Measurements from ENCODE around the gene INPP5F.

DNA sequence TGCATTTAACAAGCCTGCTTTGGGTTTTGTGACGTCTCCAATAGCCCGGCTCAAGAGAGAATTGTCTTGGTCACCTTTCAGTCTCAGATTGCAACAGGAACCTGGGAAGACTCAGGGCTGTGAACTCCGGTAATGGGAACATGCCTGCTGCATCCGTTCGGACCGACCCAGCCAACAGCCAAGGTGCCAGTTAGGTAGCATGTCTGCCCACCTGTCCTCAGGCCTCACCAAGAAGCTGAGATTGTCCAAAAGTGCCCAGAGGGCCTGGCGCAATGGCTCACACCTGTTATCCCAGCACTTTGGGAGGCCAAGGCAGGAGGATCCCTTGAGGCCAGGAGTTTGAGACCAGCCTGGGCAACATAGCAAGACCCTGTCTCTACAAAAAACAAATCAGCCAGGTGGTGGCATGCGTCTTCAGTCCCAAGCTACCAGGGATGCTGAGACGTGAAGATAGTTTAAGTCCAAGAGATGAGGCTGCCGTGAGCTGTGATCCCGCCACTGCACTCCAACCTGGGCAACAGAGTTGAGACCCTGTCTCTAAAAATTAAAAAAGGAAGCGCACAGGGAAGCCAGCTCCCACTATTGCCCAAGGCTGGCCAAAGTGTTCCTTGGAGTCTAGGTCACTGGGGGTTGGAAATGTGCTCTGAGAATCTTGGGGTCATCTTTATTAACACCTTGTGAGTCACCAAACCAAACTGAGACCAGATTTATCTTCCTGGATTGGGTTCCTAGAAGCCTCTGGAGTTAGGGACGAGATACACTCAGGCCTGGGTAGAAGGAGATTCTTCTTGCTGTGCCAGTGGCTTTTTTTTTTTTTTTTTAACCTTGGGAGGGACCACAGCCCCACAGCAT is 47.7 kb upstream of the INPP5F start:
- TF ChIP-seq, protein P1, sequence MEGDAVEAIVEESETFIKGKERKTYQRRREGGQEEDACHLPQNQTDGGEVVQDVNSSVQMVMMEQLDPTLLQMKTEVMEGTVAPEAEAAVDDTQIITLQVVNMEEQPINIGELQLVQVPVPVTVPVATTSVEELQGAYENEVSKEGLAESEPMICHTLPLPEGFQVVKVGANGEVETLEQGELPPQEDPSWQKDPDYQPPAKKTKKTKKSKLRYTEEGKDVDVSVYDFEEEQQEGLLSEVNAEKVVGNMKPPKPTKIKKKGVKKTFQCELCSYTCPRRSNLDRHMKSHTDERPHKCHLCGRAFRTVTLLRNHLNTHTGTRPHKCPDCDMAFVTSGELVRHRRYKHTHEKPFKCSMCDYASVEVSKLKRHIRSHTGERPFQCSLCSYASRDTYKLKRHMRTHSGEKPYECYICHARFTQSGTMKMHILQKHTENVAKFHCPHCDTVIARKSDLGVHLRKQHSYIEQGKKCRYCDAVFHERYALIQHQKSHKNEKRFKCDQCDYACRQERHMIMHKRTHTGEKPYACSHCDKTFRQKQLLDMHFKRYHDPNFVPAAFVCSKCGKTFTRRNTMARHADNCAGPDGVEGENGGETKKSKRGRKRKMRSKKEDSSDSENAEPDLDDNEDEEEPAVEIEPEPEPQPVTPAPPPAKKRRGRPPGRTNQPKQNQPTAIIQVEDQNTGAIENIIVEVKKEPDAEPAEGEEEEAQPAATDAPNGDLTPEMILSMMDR (conservative IDR thresholded peaks at IDR 0.05 in 1 of 2, IDR thresholded peaks at IDR 0.05 in 1 of 2; ENCODE audit: low read depth in 1 of 2, low read length in 2 of 2), result no peak
- TF ChIP-seq EZH2 (IDR thresholded peaks at IDR 0.05; ENCODE audit: low read length, missing control alignments), result no peak
